Activated CD4-positive, alpha-beta T cell treated with anti-CD3 and anti-CD28 coated beads for 36 hours (primary cell): ENCODE measurements around the gene SPTB. TPM values are rescaled to one million over a fixed set of nuclear protein-coding genes. Genes with fewer than 3 reads are reported as not detected.

Experiments used
- ATAC-seq: fragments of 200-7000 bp; cut with Tn5 transposase; one replicate; pipeline ENCODE4 v1.10.0; 2021; ENCODE audit warnings: mild to moderate bottlenecking, moderate library complexity
- CTCF ChIA-PET: fragments of 350-600 bp; sonication (Branson Sonifier 250); formaldehyde crosslinking; loops from one replicate; lab custom pipeline; 2021; ENCODE audit warnings: antibody characterized with exemption; lab: Charles Lee
- POLR2A ChIA-PET: fragments of 350-600 bp; sonication (Branson Sonifier 250); formaldehyde crosslinking; loops from one replicate; lab custom pipeline; 2021; ENCODE audit warnings: antibody characterized with exemption, inconsistent platforms; lab: Charles Lee
- DNase-seq: peaks from one replicate; pipeline ENCODE4 v3.0.0-alpha.2; 2020
- H3K27ac Mint-ChIP-seq: one replicate; pipeline ENCODE4 v1.8.0; 2021; ENCODE audit warnings: mixed read lengths
- H3K27me3 Mint-ChIP-seq: one replicate; pipeline ENCODE4 v1.8.0; 2021; ENCODE audit warnings: mixed read lengths
- H3K36me3 Mint-ChIP-seq: one replicate; pipeline ENCODE4 v1.8.0; 2021; ENCODE audit warnings: low read depth, mixed read lengths
- H3K4me1 Mint-ChIP-seq: one replicate; pipeline ENCODE4 v1.8.0; 2021; ENCODE audit warnings: mixed read lengths
- H3K4me3 Mint-ChIP-seq: one replicate; pipeline ENCODE4 v1.8.0; 2021; ENCODE audit warnings: mild to moderate bottlenecking, moderate library complexity, mixed read lengths
- H3K9me3 Mint-ChIP-seq: one replicate; pipeline ENCODE4 v1.8.0; 2021; ENCODE audit warnings: low read depth, mixed read lengths
- intact Hi-C, 2 experiments: fragments of 100-400 bp; cut with DNase I in 1 of 2; cut with micrococcal nuclease in 1 of 2; formaldehyde crosslinking; loops; one replicate each; pipeline versions ENCODE4 v1.14.2 to v1.15.1; 2022 to 2024; cut with DNase I, micrococcal nuclease
- total RNA-seq, 2 experiments: library from RNA; stranded (reverse); gene quantifications; one replicate each; pipeline ENCODE4 v1.2.3, GENCODE V29; 2021

Gene SPTB
- total RNA-seq, 2 experiments from 2014 or later, result 0.32 to 0.60 TPM

- intact Hi-C loops, result no loop called here
- CTCF ChIA-PET, result no interaction called here
- H3K4me1 Mint-ChIP-seq, result peaks cover 41% of the 10 kb centered on the region
These were observed 151.6 kb downstream of the SPTB start for GRCh38 chr14:64728106-64728505.

GRCh38 chr14:64727551-64728071 is 152.1 kb downstream of the SPTB start:
- ChIA-PET CTCF (no interaction called here), POLR2A (no interaction called here)
- H3K27ac Mint-ChIP-seq, result no peak overlapping the region
- intact Hi-C loops, result no loop called here
- H3K4me1 Mint-ChIP-seq, result peaks cover 46% of the 10 kb centered on the region
- no peak overlapping the region for H3K4me3 Mint-ChIP-seq
- H3K36me3 Mint-ChIP-seq, result no peaks in the 10 kb centered on the region
- no peak for ATAC-seq
- no peaks in the 10 kb centered on the region for H3K9me3 Mint-ChIP-seq
- DNase-seq, result no peak
- H3K27me3 Mint-ChIP-seq, result no peaks in the 10 kb centered on the region

More at GRCh38 chr14:64728106-64728505, 151.6 kb downstream of the SPTB start:
- H3K27ac Mint-ChIP-seq, result no peak overlapping the region
- no peaks in the 10 kb centered on the region for H3K9me3 Mint-ChIP-seq
- H3K36me3 Mint-ChIP-seq, result no peaks in the 10 kb centered on the region
- DNase-seq (no peak), ATAC-seq (no peak)
- no peak overlapping the region for H3K4me3 Mint-ChIP-seq
- H3K27me3 Mint-ChIP-seq, result no peaks in the 10 kb centered on the region
- POLR2A ChIA-PET, result no interaction called here

GRCh38 chr14:64726585-64726890 is 153.2 kb downstream of the SPTB start:
- DNase-seq, result peak; percentile 68
- ATAC-seq, result peak; percentile 81
- Mint-ChIP-seq H3K4me1 (peaks cover 54% of the 10 kb centered on the region), H3K27me3 (no peaks in the 10 kb centered on the region), H3K36me3 (no peaks in the 10 kb centered on the region), H3K9me3 (no peaks in the 10 kb centered on the region), H3K4me3 (no peak overlapping the region), H3K27ac (no peak overlapping the region)
- intact Hi-C loops, result no loop called here
- ChIA-PET POLR2A (interaction anchor here (0.5 to 0.6 kb wide), 2 partner anchors 8 to 1189 kb away, joined by 3 read pairs; no protein-coding TSS in a partner anchor), CTCF (no interaction called here)

GRCh38 chr14:64725879-64726584 is 153.7 kb downstream of the SPTB start:
- POLR2A ChIA-PET, result interaction anchor here (0.5 to 0.6 kb wide), 2 partner anchors 8 to 1189 kb away, joined by 3 read pairs; no protein-coding TSS in a partner anchor
- H3K36me3 Mint-ChIP-seq, result no peaks in the 10 kb centered on the region
- ATAC-seq (no peak), DNase-seq (no peak)
- no peak overlapping the region for H3K27ac Mint-ChIP-seq
- peaks cover 59% of the 10 kb centered on the region for H3K4me1 Mint-ChIP-seq
- no peaks in the 10 kb centered on the region for H3K27me3 Mint-ChIP-seq
- CTCF ChIA-PET, result no interaction called here
- intact Hi-C loops, result no loop called here
- H3K9me3 Mint-ChIP-seq, result no peaks in the 10 kb centered on the region
- H3K4me3 Mint-ChIP-seq, result no peak overlapping the region

- peaks cover 60% of the 10 kb centered on the region for H3K4me1 Mint-ChIP-seq
- no peaks in the 10 kb centered on the region for H3K9me3 Mint-ChIP-seq
- no peaks in the 10 kb centered on the region for H3K36me3 Mint-ChIP-seq
- DNase-seq, result no peak
- ATAC-seq, result no peak
- no peak overlapping the region for H3K4me3 Mint-ChIP-seq
- CTCF ChIA-PET, result no interaction called here
- POLR2A ChIA-PET, result no interaction called here
- H3K27me3 Mint-ChIP-seq, result no peaks in the 10 kb centered on the region
- intact Hi-C loops, result no loop called here
- no peak overlapping the region for H3K27ac Mint-ChIP-seq
These were observed 154.4 kb downstream of the SPTB start for GRCh38 chr14:64725261-64725815.

- ChIA-PET CTCF (no interaction called here), POLR2A (no interaction called here)
- H3K27ac Mint-ChIP-seq, result peak overlapping the region; percentile 32
- peaks cover 59% of the 10 kb centered on the region for H3K4me1 Mint-ChIP-seq
- no peak for DNase-seq
- ATAC-seq, result no peak
- H3K36me3 Mint-ChIP-seq, result no peaks in the 10 kb centered on the region
- H3K27me3 Mint-ChIP-seq, result no peaks in the 10 kb centered on the region
- no peak overlapping the region for H3K4me3 Mint-ChIP-seq
- no peaks in the 10 kb centered on the region for H3K9me3 Mint-ChIP-seq
- intact Hi-C loops, result no loop called here
These were observed 155.2 kb downstream of the SPTB start for GRCh38 chr14:64724578-64724930.

- Mint-ChIP-seq H3K27me3 (no peaks in the 10 kb centered on the region), H3K4me1 (peaks cover 60% of the 10 kb centered on the region), H3K36me3 (no peaks in the 10 kb centered on the region), H3K4me3 (no peak overlapping the region), H3K27ac (peak overlapping the region; percentile 32), H3K9me3 (no peaks in the 10 kb centered on the region)
- intact Hi-C loops, result no loop called here
- DNase-seq (peak; percentile 34), ATAC-seq (peak; percentile 61)
- CTCF ChIA-PET, result no interaction called here
- POLR2A ChIA-PET, result no interaction called here
These were observed 155.8 kb downstream of the SPTB start for GRCh38 chr14:64723691-64724577.

GRCh38 chr14:64722842-64723447 is 156.8 kb downstream of the SPTB start:
- ChIA-PET CTCF (interaction anchor here (0.6 to 0.8 kb wide), 3 partner anchors 34 to 468 kb away, joined by 3 read pairs; no protein-coding TSS in a partner anchor), POLR2A (no interaction called here)
- peaks cover 66% of the 10 kb centered on the region for H3K4me1 Mint-ChIP-seq
- intact Hi-C loops, result no loop called here
- no peaks in the 10 kb centered on the region for H3K36me3 Mint-ChIP-seq
- H3K27ac Mint-ChIP-seq, result no peak overlapping the region
- H3K27me3 Mint-ChIP-seq, result no peaks in the 10 kb centered on the region
- ATAC-seq (peak; percentile 35), DNase-seq (peak; percentile 25)
- no peak overlapping the region for H3K4me3 Mint-ChIP-seq
- no peaks in the 10 kb centered on the region for H3K9me3 Mint-ChIP-seq

GRCh38 chr14:64721899-64722298 is 157.8 kb downstream of the SPTB start:
- peak overlapping the region; percentile 15 for H3K27ac Mint-ChIP-seq
- DNase-seq, result no peak
- peaks cover 76% of the 10 kb centered on the region for H3K4me1 Mint-ChIP-seq
- ChIA-PET POLR2A (no interaction called here), CTCF (interaction anchor here (0.6 to 1.2 kb wide), 3 partner anchors 43 to 379 kb away, joined by 3 read pairs; no protein-coding TSS in a partner anchor)
- no peak for ATAC-seq
- no peaks in the 10 kb centered on the region for H3K36me3 Mint-ChIP-seq
- H3K27me3 Mint-ChIP-seq, result no peaks in the 10 kb centered on the region
- H3K9me3 Mint-ChIP-seq, result no peaks in the 10 kb centered on the region
- no peak overlapping the region for H3K4me3 Mint-ChIP-seq
- intact Hi-C loops, result no loop called here

GRCh38 chr14:64721391-64721791 is 158.3 kb downstream of the SPTB start:
- H3K4me1 Mint-ChIP-seq, result peaks cover 71% of the 10 kb centered on the region
- intact Hi-C loops, result no loop called here
- ChIA-PET POLR2A (no interaction called here), CTCF (interaction anchor here (0.6 to 1.2 kb wide), 4 partner anchors 43 to 378 kb away, joined by 3 read pairs; no protein-coding TSS in a partner anchor)
- ATAC-seq (no peak), DNase-seq (no peak)
- no peak overlapping the region for H3K27ac Mint-ChIP-seq
- H3K27me3 Mint-ChIP-seq, result no peaks in the 10 kb centered on the region
- no peaks in the 10 kb centered on the region for H3K9me3 Mint-ChIP-seq
- no peaks in the 10 kb centered on the region for H3K36me3 Mint-ChIP-seq
- H3K4me3 Mint-ChIP-seq, result no peak overlapping the region

- peak; percentile 28 for ATAC-seq
- Mint-ChIP-seq H3K27ac (peak overlapping the region; percentile 27), H3K27me3 (no peaks in the 10 kb centered on the region), H3K4me3 (no peak overlapping the region), H3K9me3 (no peaks in the 10 kb centered on the region), H3K4me1 (peaks cover 61% of the 10 kb centered on the region), H3K36me3 (no peaks in the 10 kb centered on the region)
- DNase-seq, result no peak
- ChIA-PET POLR2A (no interaction called here), CTCF (interaction anchor here (0.5 to 1.7 kb wide), 2 partner anchors 11 to 253 kb away, joined by 3 read pairs; no protein-coding TSS in a partner anchor)
- intact Hi-C loops, result no loop called here
These were observed 159.6 kb downstream of the SPTB start for GRCh38 chr14:64720131-64720576.
